NOMO-1 (cell line): Measurements from ENCODE around the gene SMIM23.
"Not testable (repeated sequence)": the region's sequence is repeated elsewhere in the genome, so short reads cannot be mapped to it uniquely, and the experiment has no call there.

Source experiments
- DNase-seq, 2 experiments: peaks; one replicate each; lab custom pipeline; 2025; ENCODE audit not compliant: unreplicated experiment in 2 of 2; lab: John Stamatoyannopoulos, UW

Gene SMIM23

GRCh38 chr5:171771856-171772255, 13.8 kb upstream of the SMIM23 start:
- DNase-seq, result no peak

GRCh38 chr5:171773106-171773505, 12.5 kb upstream of the SMIM23 start:
- no peak for DNase-seq

GRCh38 chr5:171774418-171774817, 11.2 kb upstream of the SMIM23 start:
- no peak for DNase-seq

- no peak for DNase-seq
Observed at GRCh38 chr5:171776213-171776612, 9.4 kb upstream of the SMIM23 start.

- DNase-seq, result no peak
Observed at GRCh38 chr5:171776770-171777759, 8.6 kb upstream of the SMIM23 start.

- not testable (repeated sequence) for DNase-seq
Observed at GRCh38 chr5:171781744-171782143, 3.9 kb upstream of the SMIM23 start.

- no peak for DNase-seq
Observed at GRCh38 chr5:171782332-171782966, 3.2 kb upstream of the SMIM23 start.

- no peak for DNase-seq
Observed at GRCh38 chr5:171783051-171783450, 2.6 kb upstream of the SMIM23 start.

- no peak for DNase-seq
Observed at GRCh38 chr5:171789353-171789752, 3.7 kb downstream of the SMIM23 start.

- DNase-seq, result no peak
Observed at GRCh38 chr5:171790408-171790807, 4.8 kb downstream of the SMIM23 start.

GRCh38 chr5:171794470-171794960, 8.9 kb downstream of the SMIM23 start:
- DNase-seq, result no peak

- no peak for DNase-seq
Observed at GRCh38 chr5:171795381-171795780, 9.8 kb downstream of the SMIM23 start.

- no peak for DNase-seq
Observed at GRCh38 chr5:171796436-171796835, 10.8 kb downstream of the SMIM23 start.

- peak in 1 of 2 experiments; percentile 4 for DNase-seq
Observed at GRCh38 chr5:171797543-171797942, 11.9 kb downstream of the SMIM23 start.

GRCh38 chr5:171798418-171798817, 12.8 kb downstream of the SMIM23 start:
- DNase-seq, result no peak

- no peak for DNase-seq
Observed at GRCh38 chr5:171801839-171802238, 16.2 kb downstream of the SMIM23 start.

- DNase-seq, result no peak
Observed at GRCh38 chr5:171805746-171806145, 20.1 kb downstream of the SMIM23 start.

GRCh38 chr5:171806976-171807747, 21.5 kb downstream of the SMIM23 start:
- no peak for DNase-seq

- DNase-seq, result no peak
Observed at GRCh38 chr5:171808453-171808852, 22.8 kb downstream of the SMIM23 start.

- DNase-seq, result no peak
Observed at GRCh38 chr5:171808951-171809350, 23.3 kb downstream of the SMIM23 start.

GRCh38 chr5:171810227-171810626, 24.6 kb downstream of the SMIM23 start:
- no peak for DNase-seq
